ENCODE results near the gene DIRAS3.
"Not testable (repeated sequence)": the region's sequence is repeated elsewhere in the genome, so short reads cannot be mapped to it uniquely, and the experiment has no call there.

Gene DIRAS3

GRCh38 chr1:68028566-68028965, 21.9 kb downstream of the DIRAS3 start:
- DNase-seq (ENCODE audit: extremely low read depth in 1 of 2, low read depth in 1 of 2): no peak

GRCh38 chr1:68024635-68025338, 25.6 kb downstream of the DIRAS3 start:
- no peak for DNase-seq (ENCODE audit: extremely low read depth in 1 of 2, low read depth in 1 of 2)

GRCh38 chr1:68016381-68016780, 34.0 kb downstream of the DIRAS3 start:
- DNase-seq (ENCODE audit: extremely low read depth in 1 of 2, low read depth in 1 of 2): no peak

GRCh38 chr1:68015971-68016370, 34.5 kb downstream of the DIRAS3 start:
- no peak for DNase-seq (ENCODE audit: extremely low read depth in 1 of 2, low read depth in 1 of 2)

- DNase-seq (ENCODE audit: extremely low read depth in 1 of 2, low read depth in 1 of 2): no peak
Measured at GRCh38 chr1:68015369-68015768, 35.1 kb downstream of the DIRAS3 start.

- no peak for DNase-seq (ENCODE audit: extremely low read depth in 1 of 2, low read depth in 1 of 2)
Measured at GRCh38 chr1:68013351-68013750, 37.1 kb downstream of the DIRAS3 start.

- no peak for DNase-seq (ENCODE audit: extremely low read depth in 1 of 2, low read depth in 1 of 2)
Measured at GRCh38 chr1:68011657-68012375, 38.6 kb downstream of the DIRAS3 start.

GRCh38 chr1:68010543-68010942, 39.9 kb downstream of the DIRAS3 start:
- DNase-seq (ENCODE audit: extremely low read depth in 1 of 2, low read depth in 1 of 2): no peak

GRCh38 chr1:68010090-68010489, 40.3 kb downstream of the DIRAS3 start:
- no peak for DNase-seq (ENCODE audit: extremely low read depth in 1 of 2, low read depth in 1 of 2)

GRCh38 chr1:68003626-68004025, 46.8 kb downstream of the DIRAS3 start:
- DNase-seq (ENCODE audit: extremely low read depth in 1 of 2, low read depth in 1 of 2): not testable (repeated sequence)

GRCh38 chr1:68000191-68000590, 50.2 kb downstream of the DIRAS3 start:
- DNase-seq (ENCODE audit: extremely low read depth in 1 of 2, low read depth in 1 of 2): no peak

- no peak for DNase-seq (ENCODE audit: extremely low read depth in 1 of 2, low read depth in 1 of 2)
Measured at GRCh38 chr1:67997746-67998145, 52.7 kb downstream of the DIRAS3 start.
